Nephron progenitor cell (in vitro differentiated cells): ENCODE data around the gene EIF4E1B.
A peak's percentile ranks its signal among the peaks of the same experiment; 100 is the strongest.

Experiments used
- DNase-seq: peaks from one replicate; pipeline ENCODE4 v3.0.0; 2021
- H3K27ac Mint-ChIP-seq: 2 replicates; pipeline ENCODE4 v1.8.0; 2021; ENCODE audit warnings: mild to moderate bottlenecking, moderate library complexity, mixed read lengths
- H3K27me3 Mint-ChIP-seq: 2 replicates; pipeline ENCODE4 v1.8.0; 2021; ENCODE audit warnings: mild to moderate bottlenecking, low read depth, mixed read lengths; ENCODE audit not compliant: poor library complexity
- H3K36me3 Mint-ChIP-seq: 2 replicates; pipeline ENCODE4 v1.8.0; 2021; ENCODE audit warnings: low read depth, mixed read lengths
- H3K4me1 Mint-ChIP-seq: 2 replicates; pipeline ENCODE4 v1.8.0; 2021; ENCODE audit warnings: mixed read lengths
- H3K4me3 Mint-ChIP-seq: 2 replicates; pipeline ENCODE4 v1.8.0; 2021; ENCODE audit warnings: mild to moderate bottlenecking, moderate library complexity, mixed read lengths
- H3K9me3 Mint-ChIP-seq: 2 replicates; pipeline ENCODE4 v1.8.0; 2021; ENCODE audit warnings: mild to moderate bottlenecking, moderate library complexity, mixed read lengths
- CTCF ChIP-seq: fragments of 200-600 bp; sonication (generic); IDR thresholded peaks from 2 replicates; pipeline ENCODE4 v1.5.0; 2021; ENCODE audit warnings: antibody characterized with exemption

The EIF4E1B gene

GRCh38 chr5:176601901-176602482, 28.5 kb upstream of the EIF4E1B start:
- H3K36me3 Mint-ChIP-seq: peaks cover 7% of the 10 kb centered on the region
- no peaks in the 10 kb centered on the region for H3K9me3 Mint-ChIP-seq
- peak overlapping the region; percentile 55 for H3K27ac Mint-ChIP-seq
- DNase-seq: no peak
- H3K4me1 Mint-ChIP-seq: peaks cover 34% of the 10 kb centered on the region
- no peak overlapping the region for H3K4me3 Mint-ChIP-seq
- no peak for TF ChIP-seq CTCF
- peaks cover 10% of the 10 kb centered on the region for H3K27me3 Mint-ChIP-seq

- TF ChIP-seq CTCF: no peak
- Mint-ChIP-seq H3K4me3 (no peak overlapping the region), H3K4me1 (peaks cover 34% of the 10 kb centered on the region), H3K9me3 (no peaks in the 10 kb centered on the region), H3K27me3 (peaks cover 11% of the 10 kb centered on the region), H3K27ac (peak overlapping the region; percentile 14), H3K36me3 (peaks cover 7% of the 10 kb centered on the region)
- no peak for DNase-seq
Observed at GRCh38 chr5:176603091-176603490, 27.4 kb upstream of the EIF4E1B start.

- H3K27me3 Mint-ChIP-seq: peaks cover 14% of the 10 kb centered on the region
- DNase-seq: no peak
- no peaks in the 10 kb centered on the region for H3K36me3 Mint-ChIP-seq
- no peak overlapping the region for H3K4me3 Mint-ChIP-seq
- H3K4me1 Mint-ChIP-seq: peaks cover 48% of the 10 kb centered on the region
- H3K27ac Mint-ChIP-seq: no peak overlapping the region
- no peak for TF ChIP-seq CTCF
- no peaks in the 10 kb centered on the region for H3K9me3 Mint-ChIP-seq
Observed at GRCh38 chr5:176606032-176606431, 24.4 kb upstream of the EIF4E1B start.

- H3K4me3 Mint-ChIP-seq: no peak overlapping the region
- DNase-seq: no peak
- TF ChIP-seq CTCF: no peak
- H3K27me3 Mint-ChIP-seq: peaks cover 18% of the 10 kb centered on the region
- H3K36me3 Mint-ChIP-seq: no peaks in the 10 kb centered on the region
- no peaks in the 10 kb centered on the region for H3K9me3 Mint-ChIP-seq
- no peak overlapping the region for H3K27ac Mint-ChIP-seq
- peaks cover 47% of the 10 kb centered on the region for H3K4me1 Mint-ChIP-seq
Observed at GRCh38 chr5:176606875-176607274, 23.6 kb upstream of the EIF4E1B start.

- Mint-ChIP-seq H3K9me3 (no peaks in the 10 kb centered on the region), H3K4me1 (peaks cover 34% of the 10 kb centered on the region), H3K4me3 (peak overlapping the region; percentile 90), H3K27me3 (peaks cover 21% of the 10 kb centered on the region), H3K36me3 (no peaks in the 10 kb centered on the region), H3K27ac (no peak overlapping the region)
- DNase-seq: no peak
- no peak for TF ChIP-seq CTCF
Observed at GRCh38 chr5:176608142-176608705, 22.3 kb upstream of the EIF4E1B start.
